TTC549 (cell line): ENCODE measurements around the gene ZNF121.
"Not testable (repeated sequence)": the region's sequence is repeated elsewhere in the genome, so short reads cannot be mapped to it uniquely, and the experiment has no call there.

Experiments used
- FAIRE-seq: peaks from 2 replicates; lab custom pipeline; 2012; peaks lifted over from hg19 to GRCh38; lab: Jason Lieb, UNC

ZNF121 gene

GRCh38 chr19:9584073-9584833, at the start of gene ZNF121:
Gene ZNF121, minus strand, starts transcription at chr19:9584504. Its CDS starts 16,407 bp downstream, at chr19:9568097.
- FAIRE-seq: no peak

GRCh38 chr19:9627856-9628255, 43.6 kb upstream of the ZNF121 start:
- FAIRE-seq: no peak

- no peak for FAIRE-seq
These were observed 38.2 kb upstream of the ZNF121 start for GRCh38 chr19:9622531-9622930.

GRCh38 chr19:9621156-9622037, 37.1 kb upstream of the ZNF121 start, which contains the start of gene ZNF561:
Gene ZNF561, minus strand, starts transcription at chr19:9621232. Its CDS starts 1,776 bp downstream, at chr19:9619456.
- no peak for FAIRE-seq

GRCh38 chr19:9620842-9621155, 36.5 kb upstream of the ZNF121 start:
- no peak for FAIRE-seq

- FAIRE-seq: no peak
These were observed 31.5 kb upstream of the ZNF121 start for GRCh38 chr19:9615844-9616243.

GRCh38 chr19:9610484-9611113, 26.3 kb upstream of the ZNF121 start:
- FAIRE-seq: no peak

GRCh38 chr19:9608912-9609311, 24.6 kb upstream of the ZNF121 start:
- FAIRE-seq: no peak

- no peak for FAIRE-seq
These were observed 12.7 kb upstream of the ZNF121 start for GRCh38 chr19:9597027-9597426.

- no peak for FAIRE-seq
These were observed 2.5 kb upstream of the ZNF121 start for GRCh38 chr19:9586764-9587163.

GRCh38 chr19:9582081-9582725, 2.1 kb downstream of the ZNF121 start:
- FAIRE-seq: not testable (repeated sequence)

- FAIRE-seq: no peak
These were observed 3.6 kb downstream of the ZNF121 start for GRCh38 chr19:9580728-9581127.

GRCh38 chr19:9570255-9570654, 14.0 kb downstream of the ZNF121 start:
- FAIRE-seq: no peak

- FAIRE-seq: no peak
These were observed 17.6 kb downstream of the ZNF121 start for GRCh38 chr19:9566729-9567128.

GRCh38 chr19:9565900-9566705, 18.2 kb downstream of the ZNF121 start:
- no peak for FAIRE-seq

GRCh38 chr19:9552536-9553274, 31.6 kb downstream of the ZNF121 start:
- FAIRE-seq: no peak

- FAIRE-seq: no peak
These were observed 36.4 kb downstream of the ZNF121 start for GRCh38 chr19:9547870-9548269.

- FAIRE-seq: not testable (repeated sequence)
These were observed 43.0 kb downstream of the ZNF121 start for GRCh38 chr19:9541281-9541680.

- FAIRE-seq: not testable (repeated sequence)
These were observed 44.4 kb downstream of the ZNF121 start for GRCh38 chr19:9539921-9540320.

GRCh38 chr19:9539201-9539600, 45.1 kb downstream of the ZNF121 start:
- FAIRE-seq: not testable (repeated sequence)
